Esophagus squamous epithelium (tissue), 4 donors: Measurements from ENCODE around the gene AP1S1.

Experiments
- CTCF ChIP-seq, 6 experiments: fragments of 450-650 bp in 4 of 6; fragments of 200-600 bp in 2 of 6; sonication (generic) in 2 of 6; IDR thresholded peaks; one replicate each; pipeline ENCODE4 v1.5.1; 2016 to 2019; ENCODE audit warnings: antibody characterized with exemption in 6 of 6, mild to moderate bottlenecking in 4 of 6, moderate library complexity in 4 of 6
- POLR2A ChIP-seq, 4 donors: fragments of 450-650 bp; IDR thresholded peaks; one replicate each; pipeline ENCODE4 v1.6.1; 2017; ENCODE audit warnings: antibody characterized with exemption in 4 of 4, mild to moderate bottlenecking in 4 of 4, moderate library complexity in 3 of 4

GRCh38 chr7:101113836-101114235 lies 40.4 kb upstream of the AP1S1 start:
- TF ChIP-seq CTCF (IDR thresholded peaks at IDR 0.05) (no peak), POLR2A (IDR thresholded peaks at IDR 0.05) (no peak)
